GM13977 (cell line): ENCODE measurements around the gene IL15RA.

ENCODE experiments used
- DNase-seq: peaks from one replicate; pipeline ENCODE4 v3.0.0; 2012; ENCODE audit warnings: low spot score
- CTCF ChIP-seq: IDR thresholded peaks from 2 replicates; pipeline ENCODE4 v1.5.1; 2012; ENCODE audit warnings: mild to moderate bottlenecking, control low read depth; ENCODE audit not compliant: insufficient read depth; ENCODE audit errors: extremely low read depth, missing control alignments
- in situ Hi-C: fragments of 300-500 bp; cut with MboI; formaldehyde crosslinking; loops from one replicate; pipeline ENCODE4 v1.12.0; 2022; ENCODE audit warnings: low sequenced_read_pairs, low pct_unique_long_range_greater_than_20kb, mixed read lengths, inconsistent platforms; ENCODE audit not compliant: unreplicated experiment

IL15RA gene

GRCh38 chr10:5959581-5960069 lies 17.7 kb downstream of the IL15RA start:
- in situ Hi-C loops: no loop called here

DNA sequence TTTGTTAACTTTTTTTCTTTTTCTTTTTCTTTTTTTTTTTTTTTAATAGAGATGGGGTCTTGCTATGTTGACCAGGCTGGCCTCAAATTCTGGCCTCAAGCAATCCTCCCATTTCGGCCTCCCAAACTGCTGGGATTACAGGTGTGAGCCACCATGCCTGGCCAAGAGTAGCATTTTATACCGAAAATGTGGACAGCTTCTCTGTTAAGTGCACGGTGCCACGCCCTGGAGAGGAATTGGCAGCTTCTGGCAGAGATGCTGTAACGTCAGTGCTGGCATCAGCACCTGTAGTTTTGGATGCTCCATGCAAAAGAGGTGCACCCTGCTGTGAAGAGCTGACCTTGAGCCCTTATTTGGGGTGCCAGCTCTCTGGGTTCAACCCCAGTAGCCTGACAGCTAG lies 18.2 kb downstream of the IL15RA start:
- in situ Hi-C loops: no loop called here
- TF ChIP-seq CTCF: no peak
- DNase-seq: no peak

More at GRCh38 chr10:5959581-5960069, 17.7 kb downstream of the IL15RA start:
- no peak for TF ChIP-seq CTCF
- no peak for DNase-seq

DNA sequence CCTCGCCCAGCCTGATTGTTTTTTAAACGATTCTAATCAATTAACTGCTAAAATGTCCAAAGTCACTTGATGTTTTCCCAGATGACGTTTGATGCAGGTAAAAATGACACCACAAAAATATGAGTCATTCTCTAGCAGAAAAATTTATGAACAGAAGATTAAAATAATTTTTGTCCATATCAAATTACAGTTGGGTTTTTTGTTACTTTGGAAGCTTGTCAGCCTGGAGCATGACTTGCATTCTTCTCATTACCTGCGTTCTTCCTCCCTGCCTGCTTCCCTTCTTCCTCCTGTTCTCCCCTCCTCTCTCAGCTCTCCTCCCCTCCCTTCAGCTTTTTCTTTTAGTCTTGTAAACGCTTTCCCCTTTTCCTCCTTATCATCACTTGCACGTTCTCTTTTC lies 18.7 kb downstream of the IL15RA start:
- no peak for TF ChIP-seq CTCF
- no peak for DNase-seq
- in situ Hi-C loops: no loop called here

GRCh38 chr10:5958077-5958476 lies 19.3 kb downstream of the IL15RA start:
- no peak for TF ChIP-seq CTCF
- DNase-seq: no peak
- in situ Hi-C loops: no loop called here

DNA sequence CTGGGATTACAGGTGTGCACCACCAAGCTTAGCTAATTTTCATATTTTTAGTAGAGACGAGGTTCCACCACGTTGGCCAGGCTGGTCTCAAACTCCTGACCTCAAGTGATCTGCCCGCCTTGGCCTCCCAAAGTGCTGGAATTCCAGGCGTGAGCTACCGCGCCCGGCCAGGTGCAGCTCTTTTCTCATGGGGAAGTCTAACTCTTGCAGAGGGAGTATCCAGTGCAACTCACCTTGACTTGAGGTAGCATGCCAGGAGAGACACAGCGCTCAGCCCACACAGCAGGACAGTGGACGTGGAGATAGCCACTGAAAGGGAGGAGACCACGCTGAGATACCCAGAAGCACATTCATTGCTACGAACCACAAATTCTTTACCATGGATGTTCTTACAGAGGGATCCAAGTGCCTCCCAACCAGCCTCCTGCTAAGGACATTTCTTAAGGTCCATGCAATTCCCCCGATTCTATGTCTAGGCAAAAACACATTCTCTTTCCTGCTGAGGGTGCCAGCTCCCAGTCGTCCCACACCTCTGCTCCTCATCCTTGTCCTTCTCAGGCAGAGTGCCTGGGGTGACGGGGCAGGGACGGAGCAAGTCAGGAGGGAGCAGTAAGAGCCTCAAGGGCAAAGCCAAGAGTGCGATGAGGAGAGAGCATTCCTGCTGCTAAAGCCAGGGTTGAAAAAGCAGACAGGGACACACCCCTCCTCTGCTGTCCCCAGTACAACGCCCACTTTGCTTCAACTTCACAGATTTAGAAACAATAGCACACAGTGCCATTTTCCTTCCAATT lies 21.0 kb downstream of the IL15RA start:
- in situ Hi-C loops: no loop called here
- TF ChIP-seq CTCF: no peak
- DNase-seq: no peak

GRCh38 chr10:5953676-5954075 lies 23.7 kb downstream of the IL15RA start:
- TF ChIP-seq CTCF: no peak
- DNase-seq: no peak
- in situ Hi-C loops: no loop called here
